HepG2 (cell line): ENCODE results near the gene FAM131C. TPM values are rescaled to one million over a fixed set of nuclear protein-coding genes. Genes with fewer than 3 reads are reported as not detected.

Experiments
- HES4 ChIP-seq: sonication (generic); formaldehyde crosslinking; IDR thresholded peaks from 2 replicates; pipeline ENCODE4 v1.9.0; 2021; ENCODE audit warnings: mild to moderate bottlenecking, missing genetic modification reagents, borderline replicate concordance
- HNRNPK ChIP-seq: fragments of 200-400 bp; formaldehyde crosslinking; IDR thresholded peaks from 2 replicates; pipeline ENCODE4 v1.6.1; 2018; ENCODE audit warnings: low read length, low read depth, moderate library complexity, mild to moderate bottlenecking; ENCODE audit not compliant: poor library complexity, severe bottlenecking
- IKZF4 ChIP-seq: sonication (generic); formaldehyde crosslinking; IDR thresholded peaks from 2 replicates; pipeline ENCODE4 v1.5.1; 2020; ENCODE audit warnings: borderline replicate concordance, mild to moderate bottlenecking, low read depth, missing genetic modification reagents; ENCODE audit errors: not compliant biosample characterization
- IRX3 ChIP-seq: sonication (generic); formaldehyde crosslinking; IDR thresholded peaks from 2 replicates; pipeline ENCODE4 v1.8.1; 2023; ENCODE audit warnings: mild to moderate bottlenecking, low read depth, missing genetic modification reagents, borderline replicate concordance
- KDM5A ChIP-seq: fragments of 200-600 bp; sonication (generic); IDR thresholded peaks from 2 replicates; pipeline ENCODE4 v1.7.0; 2018; ENCODE audit warnings: antibody characterized with exemption, mild to moderate bottlenecking, low read length, borderline replicate concordance
- NBN ChIP-seq: fragments of 450-650 bp; conservative IDR thresholded peaks from 2 replicates; pipeline ENCODE4 v1.6.1; 2017
- PRPF4 ChIP-seq: fragments of 200-400 bp; formaldehyde crosslinking; IDR thresholded peaks from 2 replicates; pipeline ENCODE4 v1.6.1; 2016; ENCODE audit warnings: low read length, low read depth; ENCODE audit not compliant: poor library complexity, severe bottlenecking
- SIN3A ChIP-seq: IDR thresholded peaks from 2 replicates; pipeline ENCODE4 v1.6.1; 2011; ENCODE audit warnings: low read depth, mild to moderate bottlenecking, control low read depth, low read length, borderline replicate concordance
- TAF1 ChIP-seq: sonication (generic); formaldehyde crosslinking; IDR thresholded peaks from 2 replicates; pipeline ENCODE4 v1.4.0; 2020; ENCODE audit warnings: missing genetic modification reagents
- ZC3H13 ChIP-seq: sonication (generic); formaldehyde crosslinking; IDR thresholded peaks from 2 replicates; pipeline ENCODE4 v1.8.1; 2023; ENCODE audit warnings: mild to moderate bottlenecking, missing genetic modification reagents, moderate library complexity
- ZEB1 ChIP-seq: IDR thresholded peaks from 2 replicates; pipeline ENCODE4 v1.6.1; 2012; ENCODE audit warnings: mild to moderate bottlenecking, low read depth, inconsistent platforms; ENCODE audit not compliant: insufficient replicate concordance
- ZSCAN25 ChIP-seq: sonication (generic); formaldehyde crosslinking; IDR thresholded peaks from 2 replicates; pipeline ENCODE4 v1.8.0; 2022; ENCODE audit warnings: mild to moderate bottlenecking, missing genetic modification reagents
- polyA plus RNA-seq, 8 experiments: library from polyadenylated mRNA; depleted of rRNA in 3 of 8; stranded (reverse) in 7 of 8; unstranded in 1 of 8; fragments of >200 nt; fragmentation: Illumina TruSeq in 4 of 8; extraction: Trizol in 4 of 8; gene quantifications; 2 replicates each; pipeline versions ENCODE4 v1.2.1 to v1.2.3, GENCODE V29; 2011 to 2016; ENCODE audit warnings: low read depth in 4 of 8, missing spikeins in 1 of 8, mixed read lengths in 1 of 8; ENCODE audit not compliant: insufficient read depth in 1 of 8
- total RNA-seq, 5 experiments: library from RNA; depleted of rRNA; stranded (reverse); fragments of >200 nt; fragmentation: Illumina TruSeq; extraction: Trizol; gene quantifications; 2 replicates each; pipeline ENCODE4 v1.2.3, GENCODE V29; 2016; ENCODE audit warnings: low read depth in 1 of 5
- TF ChIP-seq, protein P1 (sequence below): sonication (generic); formaldehyde crosslinking; IDR thresholded peaks from 2 replicates; pipeline ENCODE4 v1.5.0; 2020; ENCODE audit warnings: mild to moderate bottlenecking, missing genetic modification reagents
- TF ChIP-seq, protein P2 (sequence below): IDR thresholded peaks from 2 replicates; pipeline ENCODE4 v1.6.1; 2016; ENCODE audit warnings: missing compliant biosample characterization, missing genetic modification reagents, borderline replicate concordance
- TF ChIP-seq, protein P3 (sequence below): IDR thresholded peaks from 2 replicates; pipeline ENCODE4 v1.6.1; 2016; ENCODE audit warnings: control low read depth
- TF ChIP-seq, protein P4 (sequence below): IDR thresholded peaks from 2 replicates; pipeline ENCODE4 v1.6.1; 2016; ENCODE audit warnings: low read depth
- TF ChIP-seq, protein P5 (sequence below): IDR thresholded peaks from 2 replicates; pipeline ENCODE4 v1.6.1; 2016; ENCODE audit warnings: low read depth, control low read depth
- TF ChIP-seq, protein P6 (sequence below): sonication (generic); formaldehyde crosslinking; IDR thresholded peaks from 2 replicates; pipeline ENCODE4 v1.8.0; 2022; ENCODE audit warnings: mild to moderate bottlenecking, missing genetic modification reagents, moderate library complexity
- TF ChIP-seq, protein P7 (sequence below): sonication (generic); formaldehyde crosslinking; IDR thresholded peaks from 2 replicates; pipeline ENCODE4 v1.5.1; 2020; ENCODE audit warnings: mild to moderate bottlenecking, missing genetic modification reagents, moderate library complexity

Gene FAM131C
- total and polyA plus RNA-seq, 2 of the 13 experiments (the other 11 are each of a cell fraction or from before 2014, with no cell fraction given): 0.07 TPM; not detected in 1

DNA sequence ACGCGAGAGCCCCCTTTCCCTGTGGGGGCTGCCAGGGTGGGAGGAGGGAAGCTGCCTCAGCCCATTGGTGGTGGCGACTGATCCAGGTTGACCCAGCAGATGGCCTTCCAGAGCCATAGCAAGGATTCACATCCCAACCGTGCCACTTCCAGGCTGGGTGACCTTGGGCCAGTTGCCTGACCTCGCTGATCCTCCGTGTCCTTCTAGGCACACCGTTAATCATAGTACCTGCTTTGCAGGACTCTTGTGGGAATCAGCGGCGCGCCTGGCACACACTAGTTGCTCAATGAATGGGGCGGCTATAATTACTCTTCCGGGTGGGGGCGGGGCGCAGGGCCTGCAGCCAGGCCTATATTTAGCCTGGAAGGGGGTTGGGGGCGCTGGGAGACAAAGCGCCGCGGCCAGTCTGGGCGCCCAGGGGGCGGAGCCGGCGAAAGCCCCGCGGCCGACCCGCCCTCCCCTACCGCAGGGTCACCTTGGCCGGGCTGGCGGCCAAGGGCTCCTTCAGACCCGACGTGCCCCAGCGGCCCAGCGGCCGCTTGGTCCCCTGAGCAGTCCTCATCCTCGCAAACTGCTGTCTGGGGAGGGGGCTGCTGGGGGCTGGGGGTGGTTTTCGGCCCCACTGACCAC is 60.7 kb downstream of the FAM131C start (continued):
- TF ChIP-seq, protein P1, sequence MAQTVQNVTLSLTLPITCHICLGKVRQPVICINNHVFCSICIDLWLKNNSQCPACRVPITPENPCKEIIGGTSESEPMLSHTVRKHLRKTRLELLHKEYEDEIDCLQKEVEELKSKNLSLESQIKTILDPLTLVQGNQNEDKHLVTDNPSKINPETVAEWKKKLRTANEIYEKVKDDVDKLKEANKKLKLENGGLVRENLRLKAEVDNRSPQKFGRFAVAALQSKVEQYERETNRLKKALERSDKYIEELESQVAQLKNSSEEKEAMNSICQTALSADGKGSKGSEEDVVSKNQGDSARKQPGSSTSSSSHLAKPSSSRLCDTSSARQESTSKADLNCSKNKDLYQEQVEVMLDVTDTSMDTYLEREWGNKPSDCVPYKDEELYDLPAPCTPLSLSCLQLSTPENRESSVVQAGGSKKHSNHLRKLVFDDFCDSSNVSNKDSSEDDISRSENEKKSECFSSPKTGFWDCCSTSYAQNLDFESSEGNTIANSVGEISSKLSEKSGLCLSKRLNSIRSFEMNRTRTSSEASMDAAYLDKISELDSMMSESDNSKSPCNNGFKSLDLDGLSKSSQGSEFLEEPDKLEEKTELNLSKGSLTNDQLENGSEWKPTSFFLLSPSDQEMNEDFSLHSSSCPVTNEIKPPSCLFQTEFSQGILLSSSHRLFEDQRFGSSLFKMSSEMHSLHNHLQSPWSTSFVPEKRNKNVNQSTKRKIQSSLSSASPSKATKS (CRISPR knock-in tag): no peak
- TF ChIP-seq, protein P2, sequence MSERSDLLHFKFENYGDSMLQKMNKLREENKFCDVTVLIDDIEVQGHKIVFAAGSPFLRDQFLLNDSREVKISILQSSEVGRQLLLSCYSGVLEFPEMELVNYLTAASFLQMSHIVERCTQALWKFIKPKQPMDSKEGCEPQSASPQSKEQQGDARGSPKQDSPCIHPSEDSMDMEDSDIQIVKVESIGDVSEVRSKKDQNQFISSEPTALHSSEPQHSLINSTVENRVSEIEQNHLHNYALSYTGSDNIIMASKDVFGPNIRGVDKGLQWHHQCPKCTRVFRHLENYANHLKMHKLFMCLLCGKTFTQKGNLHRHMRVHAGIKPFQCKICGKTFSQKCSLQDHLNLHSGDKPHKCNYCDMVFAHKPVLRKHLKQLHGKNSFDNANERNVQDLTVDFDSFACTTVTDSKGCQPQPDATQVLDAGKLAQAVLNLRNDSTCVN: no peak
- TF ChIP-seq ZSCAN25 (CRISPR knock-in tag) (no peak), HES4 (CRISPR knock-in tag) (no peak), IRX3 (CRISPR knock-in tag) (no peak), HNRNPK (no peak), SIN3A (peak; percentile 42; the same call in 1 of the 2 replicates), NBN (no peak), KDM5A (no peak), ZC3H13 (CRISPR knock-in tag) (peak; percentile 35; the same call in 1 of the 2 replicates), PRPF4 (no peak), TAF1 (CRISPR knock-in tag) (no peak), ZEB1 (no peak), IKZF4 (CRISPR knock-in tag) (no peak)
- TF ChIP-seq, protein P3, sequence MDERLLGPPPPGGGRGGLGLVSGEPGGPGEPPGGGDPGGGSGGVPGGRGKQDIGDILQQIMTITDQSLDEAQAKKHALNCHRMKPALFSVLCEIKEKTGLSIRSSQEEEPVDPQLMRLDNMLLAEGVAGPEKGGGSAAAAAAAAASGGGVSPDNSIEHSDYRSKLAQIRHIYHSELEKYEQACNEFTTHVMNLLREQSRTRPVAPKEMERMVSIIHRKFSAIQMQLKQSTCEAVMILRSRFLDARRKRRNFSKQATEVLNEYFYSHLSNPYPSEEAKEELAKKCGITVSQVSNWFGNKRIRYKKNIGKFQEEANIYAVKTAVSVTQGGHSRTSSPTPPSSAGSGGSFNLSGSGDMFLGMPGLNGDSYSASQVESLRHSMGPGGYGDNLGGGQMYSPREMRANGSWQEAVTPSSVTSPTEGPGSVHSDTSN (CRISPR knock-in tag): no peak
- TF ChIP-seq, protein P4, sequence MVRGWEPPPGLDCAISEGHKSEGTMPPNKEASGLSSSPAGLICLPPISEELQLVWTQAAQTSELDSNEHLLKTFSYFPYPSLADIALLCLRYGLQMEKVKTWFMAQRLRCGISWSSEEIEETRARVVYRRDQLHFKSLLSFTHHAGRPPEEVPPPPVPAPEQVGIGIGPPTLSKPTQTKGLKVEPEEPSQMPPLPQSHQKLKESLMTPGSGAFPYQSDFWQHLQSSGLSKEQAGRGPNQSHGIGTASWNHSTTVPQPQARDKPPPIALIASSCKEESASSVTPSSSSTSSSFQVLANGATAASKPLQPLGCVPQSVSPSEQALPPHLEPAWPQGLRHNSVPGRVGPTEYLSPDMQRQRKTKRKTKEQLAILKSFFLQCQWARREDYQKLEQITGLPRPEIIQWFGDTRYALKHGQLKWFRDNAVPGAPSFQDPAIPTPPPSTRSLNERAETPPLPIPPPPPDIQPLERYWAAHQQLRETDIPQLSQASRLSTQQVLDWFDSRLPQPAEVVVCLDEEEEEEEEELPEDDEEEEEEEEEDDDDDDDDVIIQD (CRISPR knock-in tag): no peak
- TF ChIP-seq, protein P5, sequence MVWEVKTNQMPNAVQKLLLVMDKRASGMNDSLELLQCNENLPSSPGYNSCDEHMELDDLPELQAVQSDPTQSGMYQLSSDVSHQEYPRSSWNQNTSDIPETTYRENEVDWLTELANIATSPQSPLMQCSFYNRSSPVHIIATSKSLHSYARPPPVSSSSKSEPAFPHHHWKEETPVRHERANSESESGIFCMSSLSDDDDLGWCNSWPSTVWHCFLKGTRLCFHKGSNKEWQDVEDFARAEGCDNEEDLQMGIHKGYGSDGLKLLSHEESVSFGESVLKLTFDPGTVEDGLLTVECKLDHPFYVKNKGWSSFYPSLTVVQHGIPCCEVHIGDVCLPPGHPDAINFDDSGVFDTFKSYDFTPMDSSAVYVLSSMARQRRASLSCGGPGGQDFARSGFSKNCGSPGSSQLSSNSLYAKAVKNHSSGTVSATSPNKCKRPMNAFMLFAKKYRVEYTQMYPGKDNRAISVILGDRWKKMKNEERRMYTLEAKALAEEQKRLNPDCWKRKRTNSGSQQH (CRISPR knock-in tag): peak; percentile 62
- TF ChIP-seq, protein P6, sequence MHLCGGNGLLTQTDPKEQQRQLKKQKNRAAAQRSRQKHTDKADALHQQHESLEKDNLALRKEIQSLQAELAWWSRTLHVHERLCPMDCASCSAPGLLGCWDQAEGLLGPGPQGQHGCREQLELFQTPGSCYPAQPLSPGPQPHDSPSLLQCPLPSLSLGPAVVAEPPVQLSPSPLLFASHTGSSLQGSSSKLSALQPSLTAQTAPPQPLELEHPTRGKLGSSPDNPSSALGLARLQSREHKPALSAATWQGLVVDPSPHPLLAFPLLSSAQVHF (CRISPR knock-in tag): no peak
- TF ChIP-seq, protein P7, sequence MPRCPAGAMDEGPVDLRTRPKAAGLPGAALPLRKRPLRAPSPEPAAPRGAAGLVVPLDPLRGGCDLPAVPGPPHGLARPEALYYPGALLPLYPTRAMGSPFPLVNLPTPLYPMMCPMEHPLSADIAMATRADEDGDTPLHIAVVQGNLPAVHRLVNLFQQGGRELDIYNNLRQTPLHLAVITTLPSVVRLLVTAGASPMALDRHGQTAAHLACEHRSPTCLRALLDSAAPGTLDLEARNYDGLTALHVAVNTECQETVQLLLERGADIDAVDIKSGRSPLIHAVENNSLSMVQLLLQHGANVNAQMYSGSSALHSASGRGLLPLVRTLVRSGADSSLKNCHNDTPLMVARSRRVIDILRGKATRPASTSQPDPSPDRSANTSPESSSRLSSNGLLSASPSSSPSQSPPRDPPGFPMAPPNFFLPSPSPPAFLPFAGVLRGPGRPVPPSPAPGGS: no peak
